Measurements from ENCODE around the gene KLF15. TPM values are rescaled to one million over a fixed set of nuclear protein-coding genes. Genes with fewer than 3 reads are reported as not detected.

KLF15 gene
- total RNA-seq, 1 donor from 2014 or later, result 28.5 TPM

- intact Hi-C loops (cut with micrococcal nuclease), result loop anchor here (5.0 kb wide), 1 partner anchor 133 kb away; no protein-coding TSS in a partner anchor
- DNase-seq (no peak), ATAC-seq (no peak)
Observed at GRCh38 chr3:126390751-126391150, 33.5 kb upstream of the KLF15 start.

GRCh38 chr3:126390201-126390600 is 33.0 kb upstream of the KLF15 start:
- intact Hi-C loops (cut with micrococcal nuclease), result loop anchor here (5.0 kb wide), 1 partner anchor 133 kb away; no protein-coding TSS in a partner anchor
- DNase-seq, result no peak
- ATAC-seq, result no peak

- DNase-seq (no peak), ATAC-seq (no peak)
- intact Hi-C loops (cut with micrococcal nuclease), result loop anchor here (5.0 kb wide), 3 partner anchors 132 to 257 kb away; no protein-coding TSS in a partner anchor
Observed at GRCh38 chr3:126389794-126390146, 32.6 kb upstream of the KLF15 start.

GRCh38 chr3:126389112-126389793 is 32.0 kb upstream of the KLF15 start:
- DNase-seq (peak; percentile 94), ATAC-seq (peak; percentile 98)
- intact Hi-C loops (cut with micrococcal nuclease), result loop anchor here (5.0 kb wide), 2 partner anchors 142 to 257 kb away; no protein-coding TSS in a partner anchor

- ATAC-seq, result no peak
- intact Hi-C loops (cut with micrococcal nuclease), result no loop called here
- DNase-seq, result no peak
Observed at GRCh38 chr3:126381966-126382365, 24.8 kb upstream of the KLF15 start.

GRCh38 chr3:126380011-126380768 is 23.0 kb upstream of the KLF15 start:
- no peak for ATAC-seq
- intact Hi-C loops (cut with micrococcal nuclease), result no loop called here
- DNase-seq, result no peak

- no peak for DNase-seq
- intact Hi-C loops (cut with micrococcal nuclease), result no loop called here
- ATAC-seq, result no peak
Observed at GRCh38 chr3:126378341-126378751, 21.1 kb upstream of the KLF15 start.

GRCh38 chr3:126377211-126377610 is 20.0 kb upstream of the KLF15 start:
- ATAC-seq (no peak), DNase-seq (no peak)
- intact Hi-C loops (cut with micrococcal nuclease), result no loop called here

- intact Hi-C loops (cut with micrococcal nuclease), result no loop called here
- no peak for DNase-seq
- no peak for ATAC-seq
Observed at GRCh38 chr3:126376444-126376843, 19.2 kb upstream of the KLF15 start.

- intact Hi-C loops (cut with micrococcal nuclease), result no loop called here
- no peak for ATAC-seq
- DNase-seq, result no peak
Observed at GRCh38 chr3:126375835-126376331, 18.7 kb upstream of the KLF15 start.

- ATAC-seq (peak; percentile 52), DNase-seq (no peak)
- intact Hi-C loops (cut with micrococcal nuclease), result no loop called here
Observed at GRCh38 chr3:126373682-126374601, 16.7 kb upstream of the KLF15 start.

GRCh38 chr3:126373146-126373613 is 16.0 kb upstream of the KLF15 start:
- DNase-seq (no peak), ATAC-seq (no peak)
- intact Hi-C loops (cut with micrococcal nuclease), result no loop called here

GRCh38 chr3:126372413-126373145 is 15.4 kb upstream of the KLF15 start:
- DNase-seq, result no peak
- intact Hi-C loops (cut with micrococcal nuclease), result no loop called here
- ATAC-seq, result peak; percentile 53

- ATAC-seq (no peak), DNase-seq (no peak)
- intact Hi-C loops (cut with micrococcal nuclease), result no loop called here
Observed at GRCh38 chr3:126371096-126371705, 14.0 kb upstream of the KLF15 start.

GRCh38 chr3:126370606-126371005 is 13.4 kb upstream of the KLF15 start:
- DNase-seq, result no peak
- intact Hi-C loops (cut with micrococcal nuclease), result no loop called here
- no peak for ATAC-seq

GRCh38 chr3:126370055-126370454 is 12.8 kb upstream of the KLF15 start:
- no peak for DNase-seq
- ATAC-seq, result no peak
- intact Hi-C loops (cut with micrococcal nuclease), result no loop called here

- ATAC-seq, result no peak
- DNase-seq, result no peak
- intact Hi-C loops (cut with micrococcal nuclease), result loop anchor here (10.0 kb wide), 1 partner anchor 115 kb away; no protein-coding TSS in a partner anchor
Observed at GRCh38 chr3:126369490-126369889, 12.3 kb upstream of the KLF15 start.

GRCh38 chr3:126367316-126367805 is 10.2 kb upstream of the KLF15 start:
- intact Hi-C loops (cut with micrococcal nuclease), result loop anchor here (10.0 kb wide), 1 partner anchor 113 kb away; no protein-coding TSS in a partner anchor
- DNase-seq, result no peak

More at GRCh38 chr3:126367316-126367805, 10.2 kb upstream of the KLF15 start:
- ATAC-seq, result no peak

Measured in left ventricle myocardium superior (tissue), 1 donor.